Activated CD4-positive, alpha-beta T cell treated with anti-CD3 and anti-CD28 coated beads for 48 hours (primary cell): ENCODE data around the gene ISX.
A peak's percentile ranks its signal among the peaks of the same experiment; 100 is the strongest.
"Not testable (repeated sequence)": the region's sequence is repeated elsewhere in the genome, so short reads cannot be mapped to it uniquely, and the experiment has no call there.

ENCODE experiments used
- DNase-seq: peaks from one replicate; pipeline ENCODE4 v3.0.0-alpha.2; 2020

The ISX gene

DNA sequence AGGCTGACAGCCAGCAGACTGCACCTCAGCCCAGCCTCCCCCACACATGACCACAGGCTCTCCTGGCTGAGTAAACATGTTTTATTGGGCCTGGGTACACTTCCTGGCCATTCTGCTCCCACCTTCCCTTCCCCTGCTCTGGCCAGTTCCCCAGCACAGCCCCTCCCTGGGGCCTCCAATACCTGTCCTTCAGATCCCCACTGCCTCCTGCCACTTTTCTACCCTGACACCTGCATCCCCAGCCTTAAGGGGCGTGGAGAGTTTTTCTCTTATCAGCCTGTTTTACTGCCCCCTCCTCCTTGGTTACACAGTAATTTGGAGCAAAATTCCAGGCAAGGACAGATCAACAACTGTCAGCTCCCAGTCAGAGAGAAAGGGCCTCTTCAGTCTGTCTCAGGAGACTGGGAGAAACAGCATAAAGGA is at the start of gene ISX:
Gene ISX, plus strand, starts transcription at position 363 of the 423 bp plus-strand sequence. CDS start 930 bp downstream, outside the sequence.
- no peak for DNase-seq

DNA sequence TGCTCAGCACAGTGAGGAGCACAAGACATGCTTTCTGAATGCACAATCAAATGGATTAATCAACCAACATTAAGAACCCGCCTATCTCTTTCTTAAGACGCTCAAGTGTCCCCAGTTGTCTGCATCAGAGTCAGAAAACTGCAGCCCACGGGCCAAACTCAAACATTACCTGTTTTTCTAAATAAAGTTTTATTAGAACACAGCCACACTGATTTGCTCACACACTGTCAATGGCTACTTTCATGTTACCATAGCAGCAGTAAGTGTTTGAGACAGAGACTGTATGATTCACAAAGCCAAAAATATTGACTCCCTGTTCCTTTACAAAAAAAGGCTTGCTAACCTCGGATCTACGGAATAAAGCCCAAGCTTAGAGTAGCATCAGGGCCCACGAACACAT is 49.0 kb upstream of the ISX start:
- DNase-seq = no peak

DNA sequence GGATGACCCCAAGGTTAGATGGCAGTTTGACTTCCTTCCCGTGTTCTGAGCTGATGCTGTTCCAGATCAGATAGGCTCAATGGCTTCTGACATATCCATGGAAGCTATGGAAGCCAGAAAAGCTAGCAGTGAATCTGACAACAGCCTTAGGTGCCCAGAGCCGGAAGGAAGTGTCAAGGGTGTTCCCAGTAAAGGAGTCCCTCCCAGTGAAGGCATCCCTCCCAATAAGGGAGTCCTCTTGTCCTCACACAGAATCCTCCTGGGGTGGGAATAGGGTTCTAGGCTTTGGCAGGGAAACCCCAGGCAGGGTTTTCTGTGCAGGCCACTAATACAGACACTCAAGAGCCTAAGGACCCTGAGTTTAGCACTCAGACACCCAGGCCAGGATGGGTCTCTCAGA is 47.0 kb upstream of the ISX start:
- no peak for DNase-seq

DNA sequence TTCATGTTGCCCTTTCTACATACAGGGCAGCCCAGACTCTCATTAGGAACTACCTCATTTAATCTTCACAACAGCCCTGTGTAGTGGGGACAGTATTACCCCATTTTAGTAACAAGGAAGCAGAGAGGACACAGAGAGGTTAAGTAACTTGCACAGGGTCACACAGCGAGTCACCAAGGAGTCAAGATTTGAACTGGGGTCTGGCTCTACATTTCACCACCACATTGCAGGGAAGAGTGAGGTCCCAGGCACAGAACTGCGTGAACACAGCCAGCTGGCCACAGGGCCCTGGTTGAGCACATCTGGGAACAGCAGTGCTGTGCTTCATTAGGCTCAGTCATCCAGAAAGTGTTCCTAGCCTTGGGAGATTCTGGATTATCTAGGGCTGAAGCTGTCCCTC is 45.4 kb upstream of the ISX start:
- no peak for DNase-seq

DNA sequence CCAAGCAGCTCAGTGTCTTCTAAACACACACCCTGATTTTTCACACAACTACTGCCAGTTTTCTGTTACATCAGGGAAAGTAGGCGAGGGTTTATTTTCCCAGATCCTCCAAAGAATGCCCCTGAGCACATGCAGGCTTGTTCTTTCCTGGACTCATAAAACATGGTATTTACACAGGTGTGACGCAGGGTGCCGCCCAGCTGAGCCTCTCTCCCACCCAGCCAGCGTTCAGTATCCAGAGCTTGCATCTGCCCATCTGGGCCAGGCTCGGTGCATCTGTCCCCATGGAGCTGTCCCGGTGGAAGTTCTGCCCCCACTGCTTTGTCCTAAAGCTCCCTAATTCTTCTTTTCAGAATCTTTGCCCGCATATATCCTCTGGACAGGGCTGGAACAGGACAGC is 44.8 kb upstream of the ISX start:
- no peak for DNase-seq

DNA sequence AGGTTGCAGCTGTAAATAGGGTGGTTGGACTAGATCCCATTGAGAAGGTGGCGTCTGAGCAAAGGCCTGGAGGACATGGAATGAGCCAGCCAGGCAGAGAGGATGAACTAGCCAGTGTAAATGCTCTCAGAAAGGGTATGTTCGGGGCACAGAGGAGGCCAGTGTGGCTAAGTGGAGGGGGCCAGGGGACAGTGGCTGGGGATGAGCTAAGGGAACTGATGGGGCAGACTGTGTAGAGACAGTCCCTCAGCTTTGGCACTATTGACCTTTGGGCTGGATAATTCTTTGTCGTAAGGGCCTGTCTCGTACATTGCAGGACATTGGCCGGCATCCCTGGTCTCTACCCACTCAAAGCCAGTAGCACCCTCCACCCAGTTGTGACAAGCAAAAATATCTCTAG is 43.7 kb upstream of the ISX start:
- no peak for DNase-seq

DNA sequence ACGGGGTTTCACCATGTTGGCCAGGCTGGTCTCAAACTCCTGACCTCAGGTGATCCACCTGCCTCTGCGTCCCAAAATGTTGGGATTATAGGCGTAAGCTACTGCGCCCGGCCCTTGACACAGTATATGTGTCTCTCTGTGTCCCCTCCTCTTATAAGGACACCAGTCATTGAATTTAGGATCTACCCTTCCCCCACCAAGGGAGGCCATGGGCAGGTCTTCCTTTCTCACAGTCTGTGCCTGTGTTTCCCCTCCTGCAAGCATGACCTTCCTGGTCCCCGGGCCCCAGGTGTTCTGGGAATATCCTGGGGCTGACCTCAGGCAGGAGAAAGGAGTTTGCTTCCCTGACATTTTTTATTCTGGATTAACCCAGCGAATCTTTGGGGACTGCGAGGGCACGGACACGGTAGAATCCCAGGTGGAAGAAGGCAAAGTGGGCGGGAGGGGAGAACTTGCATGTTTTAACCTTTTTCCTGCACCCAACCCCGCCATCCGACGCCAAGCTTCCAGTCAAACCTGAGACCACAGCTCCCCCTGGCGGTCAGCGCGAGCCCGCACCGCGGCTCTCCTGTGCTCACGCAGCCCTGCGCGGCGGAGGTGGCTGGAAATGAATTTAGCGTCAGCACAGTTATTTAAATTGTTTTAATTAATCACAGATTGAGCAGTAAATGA is 42.1 kb upstream of the ISX start:
- DNase-seq = peak; percentile 85

DNA sequence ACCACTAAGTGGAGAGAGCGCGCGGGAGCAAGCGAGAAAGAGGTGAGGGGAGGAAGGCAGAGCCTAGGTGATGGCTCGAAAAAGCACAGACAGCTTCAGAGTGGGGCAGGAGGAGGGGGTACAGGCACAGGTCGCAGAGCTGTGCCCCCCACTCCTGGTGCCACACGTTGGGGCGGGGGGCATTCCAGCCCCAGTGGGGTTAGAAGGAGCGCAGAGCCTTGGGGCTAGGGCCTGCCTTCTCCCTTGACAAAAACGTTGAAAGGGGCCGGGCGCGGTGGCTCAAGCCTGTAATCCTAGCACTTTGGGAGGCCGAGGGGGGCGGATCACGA is 41.6 kb upstream of the ISX start:
- no peak for DNase-seq

DNA sequence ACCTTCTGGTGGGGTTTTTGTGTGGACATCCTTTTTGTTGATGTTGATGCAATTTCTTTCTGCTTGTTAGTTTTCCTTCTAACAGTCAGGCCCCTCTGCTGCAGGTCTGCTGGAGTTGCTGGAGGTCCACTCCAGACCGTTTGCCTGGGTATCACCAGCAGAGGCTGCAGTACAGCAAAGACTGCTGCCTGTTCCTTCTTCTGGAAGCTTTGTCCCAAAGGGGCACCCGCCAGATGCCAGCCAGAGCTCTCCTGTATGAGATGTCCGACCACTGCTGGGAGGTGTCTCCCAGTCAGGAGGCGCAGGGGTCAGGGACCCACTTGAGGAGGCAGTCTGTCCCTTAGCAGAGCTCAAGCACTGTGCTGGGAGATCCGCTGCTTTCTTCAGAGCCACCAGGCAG is 35.8 kb upstream of the ISX start:
- not testable (repeated sequence) for DNase-seq

DNA sequence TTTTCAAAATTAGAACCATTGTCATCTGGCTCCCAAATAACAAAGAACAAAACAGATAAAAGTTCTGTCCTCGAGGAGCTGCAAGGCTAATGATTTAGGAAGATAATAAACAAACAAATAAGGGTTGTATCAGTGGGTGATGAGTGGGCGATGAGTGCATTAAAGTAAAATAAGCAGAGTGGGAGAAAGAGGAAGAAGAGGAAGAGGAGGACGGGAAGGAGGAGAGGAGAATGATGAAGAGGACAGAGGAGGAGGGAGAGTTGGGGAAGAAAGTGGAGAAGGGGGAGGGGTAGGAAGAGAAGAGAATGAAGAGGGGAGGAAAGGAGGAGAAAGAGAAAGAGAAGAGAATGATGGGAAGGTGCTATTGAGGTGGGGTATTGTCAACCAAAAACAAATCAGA is 33.4 kb upstream of the ISX start:
- no peak for DNase-seq

DNA sequence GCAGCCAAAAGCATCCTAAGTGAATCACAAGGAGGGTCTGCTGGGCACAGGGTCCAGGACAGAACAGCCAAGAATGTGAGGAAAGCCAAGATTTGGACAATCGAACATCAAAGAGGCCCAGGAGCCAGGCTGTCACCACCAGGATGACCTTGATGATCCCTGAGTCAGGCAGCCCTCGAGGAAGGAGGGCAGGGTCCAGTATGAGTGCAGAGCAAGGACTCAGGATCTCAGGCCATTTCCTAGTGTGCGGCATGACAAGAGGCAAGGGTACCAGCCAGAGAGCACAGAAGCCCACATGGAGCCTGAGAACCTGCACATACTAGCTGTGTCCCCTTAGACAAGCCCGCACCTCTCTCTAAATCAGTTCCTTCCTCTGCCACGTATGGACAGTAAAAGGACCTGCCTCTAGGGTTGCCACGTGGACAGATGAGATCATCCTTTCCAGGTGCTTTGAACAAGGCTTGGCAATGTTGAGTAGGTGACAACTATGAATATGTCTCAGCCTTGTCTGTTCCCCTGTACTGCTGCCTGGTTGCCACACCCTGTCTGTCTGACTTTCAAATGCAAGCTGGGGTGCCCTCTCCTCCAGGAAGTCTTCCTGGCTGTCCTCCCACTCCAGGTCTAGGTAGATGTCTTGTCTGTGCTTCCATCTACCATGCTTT is 32.2 kb upstream of the ISX start:
- DNase-seq = no peak

DNA sequence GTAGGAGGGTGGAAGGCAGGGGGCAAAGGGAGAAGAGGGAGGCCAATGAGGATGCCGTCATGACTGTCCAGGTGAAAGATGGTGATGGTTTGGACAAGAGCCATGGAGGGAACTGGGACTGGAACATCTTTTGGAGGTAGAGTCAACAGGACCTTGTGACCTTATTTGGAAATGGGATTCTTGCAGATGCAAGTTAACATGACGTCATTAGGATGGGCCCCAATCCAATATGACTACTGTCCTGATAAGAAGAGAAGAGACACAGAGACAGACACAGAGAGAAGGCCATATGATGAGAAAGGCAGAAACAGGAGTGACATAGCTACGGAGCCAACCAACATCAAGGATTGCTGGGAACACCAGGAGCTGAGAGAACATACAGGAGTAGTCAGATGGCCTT is 31.0 kb upstream of the ISX start:
- no peak for DNase-seq

DNA sequence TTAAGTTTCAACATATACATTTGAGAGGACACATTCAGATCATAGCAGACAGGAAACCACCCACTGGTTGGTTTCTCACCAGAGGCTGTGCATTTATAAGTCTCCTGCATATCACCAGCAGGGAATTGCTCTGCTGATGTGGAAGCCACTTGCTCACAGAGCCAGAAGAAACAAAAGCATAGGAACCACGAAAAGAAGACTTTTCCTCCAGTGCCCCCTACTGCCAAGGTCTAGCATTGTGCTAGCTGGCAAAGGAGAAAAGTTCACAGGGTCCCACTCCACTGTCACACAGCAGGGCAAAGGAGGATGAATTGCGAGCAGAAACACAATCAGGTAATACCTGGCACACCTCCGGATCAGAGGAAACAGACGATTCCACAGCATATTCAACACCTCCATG is 28.9 kb upstream of the ISX start:
- DNase-seq = no peak

DNA sequence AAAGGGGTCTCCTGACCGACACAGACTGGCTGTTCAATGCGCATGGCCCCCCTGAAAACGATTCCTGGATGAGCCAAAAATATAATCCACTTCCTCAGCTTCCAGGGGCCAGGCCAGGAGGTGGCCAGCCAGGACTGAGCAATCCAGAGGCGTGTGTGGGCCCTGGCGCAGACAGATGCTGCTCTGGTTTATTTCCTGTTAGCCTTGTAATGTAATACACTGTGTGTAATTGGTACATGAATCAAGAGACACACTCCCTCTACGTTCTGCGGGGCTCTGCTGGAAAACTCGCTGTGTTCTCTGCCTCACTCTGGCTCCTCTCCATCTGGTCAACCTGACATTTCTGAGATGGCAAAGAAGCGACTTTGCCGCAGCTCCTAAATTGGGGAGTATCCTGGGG is 26.3 kb upstream of the ISX start:
- DNase-seq = no peak

DNA sequence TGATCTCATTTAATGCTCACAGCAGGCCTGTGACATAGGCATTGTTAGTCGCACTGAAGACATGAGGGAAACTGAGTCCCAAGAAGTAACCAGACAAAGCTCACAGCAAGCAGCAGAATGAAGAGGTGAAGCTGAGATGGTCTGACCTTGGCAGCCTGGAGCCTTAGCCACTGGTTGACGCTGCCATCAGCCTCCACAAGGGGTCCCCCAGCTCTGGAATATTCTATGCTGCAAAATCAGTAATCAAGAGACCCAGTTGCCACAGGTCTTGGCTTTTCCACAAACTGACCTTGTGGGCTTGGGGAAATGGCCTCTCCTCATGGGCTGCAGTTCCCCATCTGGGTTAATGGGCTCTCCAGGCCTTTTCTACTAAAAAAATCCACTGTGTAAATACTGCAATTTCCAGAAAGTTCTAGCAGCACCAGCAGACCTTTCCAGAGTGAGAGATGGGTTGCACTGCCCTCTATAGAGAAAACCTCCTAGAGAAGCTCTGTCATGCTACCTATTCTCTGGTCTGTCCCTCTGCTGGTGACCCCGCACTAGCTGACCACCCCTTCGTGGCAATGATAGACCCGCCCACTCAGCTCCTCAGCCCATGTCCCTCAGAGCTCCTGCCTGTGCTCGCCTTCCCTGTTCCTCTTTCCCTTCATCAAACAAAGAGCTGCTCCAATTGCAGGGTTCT is 22.6 kb upstream of the ISX start:
- DNase-seq = no peak

DNA sequence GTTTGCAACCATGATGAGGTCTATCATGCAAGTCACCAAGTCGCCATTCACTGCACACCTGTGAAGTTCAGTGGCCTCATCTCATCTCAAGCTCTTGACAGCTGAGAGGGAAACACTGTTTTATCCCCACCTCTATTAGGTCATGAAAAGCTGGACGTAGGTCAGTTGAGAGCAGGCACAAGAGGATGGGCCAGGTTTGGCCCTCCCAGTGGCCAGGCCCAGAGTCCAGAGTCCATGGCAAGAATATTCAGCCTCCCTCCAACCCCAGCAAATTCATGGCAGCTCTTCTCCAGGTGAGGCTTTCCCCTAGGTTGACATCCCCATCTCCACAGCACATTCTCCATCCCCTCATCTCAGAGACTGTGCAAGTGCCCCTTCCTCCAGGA is 22.0 kb upstream of the ISX start:
- DNase-seq = no peak

DNA sequence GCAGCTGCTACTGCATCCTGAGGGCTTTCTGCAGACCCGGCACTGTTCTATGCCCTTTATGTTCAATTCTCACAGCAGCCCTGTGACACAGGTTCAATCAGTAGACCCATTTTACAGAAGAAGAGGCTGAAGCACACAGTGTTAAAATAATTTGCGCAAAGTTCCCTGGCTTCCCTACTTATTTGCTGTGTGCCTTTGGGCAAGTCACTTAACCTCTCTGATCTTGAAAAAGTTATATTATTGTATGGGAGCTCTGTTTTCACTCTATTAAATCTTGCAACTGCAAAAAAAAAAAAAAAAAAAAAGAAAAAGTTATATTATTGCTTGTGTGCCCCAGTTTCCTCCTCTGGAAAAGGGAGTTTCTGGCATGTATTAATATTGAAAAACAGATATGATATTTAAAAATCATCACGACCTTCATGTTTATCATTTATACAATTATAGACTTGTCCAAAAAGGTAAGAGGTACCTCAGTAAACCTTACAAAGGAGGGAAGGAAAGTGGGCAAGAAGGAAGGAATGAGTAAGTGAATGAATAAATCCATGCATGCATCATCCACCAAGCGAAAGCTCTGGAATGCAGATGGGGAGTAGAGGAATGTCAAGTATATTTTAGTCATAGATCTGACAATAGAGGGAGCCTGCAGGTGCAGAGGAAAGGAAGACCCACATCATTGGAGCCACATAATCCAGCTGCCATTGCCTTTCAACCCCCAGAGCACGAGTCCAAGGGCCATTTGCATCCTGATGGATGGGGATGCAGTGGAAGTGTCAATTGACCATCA is 21.2 kb upstream of the ISX start:
- no peak for DNase-seq

DNA sequence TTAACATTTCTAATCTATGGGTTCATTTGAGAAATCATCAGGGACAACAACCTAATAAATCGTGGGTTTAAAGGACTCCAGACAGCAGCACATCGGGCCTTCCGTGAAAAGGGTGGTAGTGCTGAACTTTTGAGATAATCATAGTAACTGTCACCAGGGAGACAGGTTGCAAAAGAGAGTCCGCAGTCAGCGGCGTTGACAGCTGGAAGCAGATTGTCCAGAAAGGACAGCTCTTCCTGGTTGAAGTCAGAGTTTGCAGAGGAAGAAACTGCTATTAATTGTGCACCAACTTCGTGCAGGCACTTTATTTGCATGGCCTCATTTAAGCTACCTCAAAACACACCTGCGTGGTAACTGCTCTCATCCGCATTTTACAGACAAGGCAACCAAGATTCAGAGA is 20.5 kb upstream of the ISX start:
- DNase-seq = no peak

DNA sequence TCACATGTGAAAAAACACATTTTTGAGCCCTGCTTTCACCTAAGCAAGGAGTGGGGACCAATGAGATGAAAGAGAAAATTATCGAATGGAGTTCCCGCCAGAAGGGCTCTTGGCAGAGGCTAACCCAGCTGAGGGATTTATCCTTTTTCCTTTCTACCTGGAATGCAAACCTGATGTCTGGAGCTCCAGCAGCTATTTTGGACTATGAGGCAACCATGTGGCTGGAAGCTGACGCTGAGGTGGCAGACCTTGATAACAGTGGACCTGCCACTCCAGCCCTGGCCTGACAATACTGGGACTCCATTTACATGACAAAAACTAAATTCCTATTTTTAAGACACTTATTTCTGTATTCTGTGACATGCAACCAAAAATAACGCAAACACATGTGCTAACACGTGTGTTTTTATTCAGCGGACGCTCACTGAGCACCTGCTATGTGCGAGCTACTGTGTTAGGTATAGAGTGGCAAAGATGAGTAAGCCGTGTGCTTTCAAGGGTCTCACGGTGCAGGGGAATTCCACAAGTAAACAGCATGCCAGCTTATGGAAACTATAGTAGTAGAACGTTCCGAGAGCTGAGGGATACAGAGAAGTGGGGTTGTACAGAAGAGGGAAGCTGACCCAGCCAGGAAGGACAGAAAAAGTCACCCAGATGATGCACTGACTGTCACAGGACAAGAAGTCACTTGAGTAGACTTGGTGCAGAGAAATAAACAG is 19.1 kb upstream of the ISX start:
- no peak for DNase-seq

DNA sequence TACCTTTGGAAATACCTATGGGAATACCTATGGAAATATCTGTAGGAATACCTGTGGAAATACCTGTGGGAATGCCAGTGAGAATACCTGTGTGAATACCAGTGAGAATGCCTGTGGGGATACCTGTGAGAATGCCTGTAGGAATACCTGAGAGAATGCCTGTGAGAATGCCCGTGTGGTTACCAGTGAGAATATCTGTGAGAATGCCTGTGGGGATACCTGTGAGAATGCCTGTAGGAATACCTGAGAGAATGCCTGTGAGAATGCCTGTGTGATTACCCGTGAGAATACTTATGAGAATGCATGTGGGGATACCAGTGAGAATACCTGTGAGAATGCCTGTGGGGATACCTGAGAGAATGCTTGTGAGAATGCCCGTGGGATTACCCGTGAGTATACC is 15.9 kb upstream of the ISX start:
- DNase-seq = not testable (repeated sequence)

DNA sequence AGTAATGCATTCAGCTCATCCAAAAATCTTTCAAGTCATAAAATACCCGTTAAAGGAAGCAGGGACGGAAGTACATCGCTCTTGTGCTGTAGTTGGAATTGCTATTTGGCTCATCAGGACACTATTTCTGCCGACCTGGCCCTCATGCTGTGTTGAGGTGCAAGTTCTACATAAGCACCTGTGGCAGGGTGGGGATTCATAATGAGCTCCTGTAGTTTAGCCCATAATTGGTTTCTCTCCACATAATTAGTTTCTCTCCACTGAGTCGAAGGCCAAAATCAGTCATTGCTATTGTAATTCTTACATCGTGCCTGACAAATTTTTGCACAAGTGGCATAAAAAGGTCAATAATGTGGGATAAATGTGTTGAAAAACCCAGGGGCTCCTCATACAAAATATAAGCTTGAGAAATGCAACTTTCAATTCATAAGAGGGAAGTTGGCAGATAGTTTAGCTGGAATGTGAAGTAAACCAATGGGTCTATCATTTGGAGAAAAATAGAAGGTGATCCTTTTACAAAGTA is 14.9 kb upstream of the ISX start:
- DNase-seq = no peak

DNA sequence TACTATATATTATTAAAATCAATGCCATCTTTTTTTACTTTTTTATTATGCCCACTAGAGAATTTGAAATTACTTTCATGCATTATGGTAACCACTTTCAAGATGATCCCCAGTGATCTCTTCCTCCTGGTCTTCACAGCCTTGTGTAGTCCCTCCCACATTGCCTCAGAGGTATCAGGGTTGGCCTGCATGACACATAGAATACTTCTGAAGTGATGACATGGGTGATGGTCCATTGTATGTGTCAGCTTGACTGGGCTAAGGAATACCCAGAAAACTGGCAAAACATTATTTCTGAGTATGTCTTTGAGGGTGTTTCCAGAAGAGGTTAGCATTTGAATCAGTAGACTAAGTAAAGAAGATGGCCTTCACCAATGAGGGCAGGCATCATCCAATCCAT is 14.2 kb upstream of the ISX start:
- peak; percentile 7 for DNase-seq
